Caco-2 (cell line): Measurements from ENCODE around the gene KIF1A. TPM values are rescaled to one million over a fixed set of nuclear protein-coding genes. Genes with fewer than 3 reads are reported as not detected.

Experiments used
- BruUV-seq: library from RNA; stranded (reverse); fragments of 400-500 nt; replicated peaks from 2 replicates; lab custom pipeline; 2021; lab: Mats Ljungman, UMichigan
- CTCF ChIA-PET: fragments of 300-600 bp; sonication (Branson Sonifier 250); formaldehyde crosslinking; loops from one replicate; lab custom pipeline; 2022; ENCODE audit warnings: antibody characterized with exemption; lab: Charles Lee
- POLR2A ChIA-PET: fragments of 300-600 bp; sonication (Branson Sonifier 250); formaldehyde crosslinking; loops from one replicate; lab custom pipeline; 2022; ENCODE audit warnings: antibody characterized with exemption; lab: Charles Lee
- DNase-seq, 2 experiments: peaks; one replicate each; pipeline versions ENCODE4 v3.0.0 to v3.0.0-alpha.2; 2020 to 2022
- H3K27me3 ChIP-seq: replicated peaks from 2 replicates; pipeline ENCODE4 v1.6.0; 2011; ENCODE audit warnings: low read length; ENCODE audit not compliant: control insufficient read depth, insufficient read depth
- H3K36me3 ChIP-seq: 2 replicates; pipeline ENCODE4 v1.5.1; 2011; ENCODE audit warnings: low read length; ENCODE audit not compliant: control insufficient read depth, insufficient read depth
- H3K4me1 ChIP-seq: fragments of 250-450 bp; sonication (Bioruptor Pico); 2 replicates; pipeline ENCODE4 v1.5.1; 2020; ENCODE audit warnings: mild to moderate bottlenecking
- H3K4me3 ChIP-seq: 2 replicates; pipeline ENCODE4 v1.5.1; 2011; ENCODE audit warnings: low read depth, mild to moderate bottlenecking, control low read depth, low read length
- H3K9me3 ChIP-seq: fragments of 250-450 bp; sonication (Bioruptor Pico); 2 replicates; pipeline ENCODE4 v1.5.1; 2020; ENCODE audit warnings: mild to moderate bottlenecking, moderate library complexity
- H3K27ac Mint-ChIP-seq: one replicate; pipeline ENCODE4 v1.8.0; 2022; ENCODE audit warnings: mixed read lengths; ENCODE audit not compliant: unreplicated experiment
- H3K27me3 Mint-ChIP-seq: one replicate; pipeline ENCODE4 v1.8.0; 2022; ENCODE audit warnings: mixed read lengths; ENCODE audit not compliant: insufficient read depth, unreplicated experiment
- H3K36me3 Mint-ChIP-seq: one replicate; pipeline ENCODE4 v1.8.0; 2022; ENCODE audit warnings: mild to moderate bottlenecking, mixed read lengths; ENCODE audit not compliant: insufficient read depth, unreplicated experiment
- H3K4me1 Mint-ChIP-seq: one replicate; pipeline ENCODE4 v1.8.0; 2022; ENCODE audit warnings: low read depth, mixed read lengths; ENCODE audit not compliant: unreplicated experiment
- H3K4me3 Mint-ChIP-seq: one replicate; pipeline ENCODE4 v1.8.0; 2022; ENCODE audit warnings: mild to moderate bottlenecking, moderate library complexity, mixed read lengths; ENCODE audit not compliant: unreplicated experiment
- H3K9me3 Mint-ChIP-seq: one replicate; pipeline ENCODE4 v1.8.0; 2022; ENCODE audit warnings: mixed read lengths; ENCODE audit not compliant: unreplicated experiment
- intact Hi-C: fragments of 100-400 bp; cut with micrococcal nuclease; formaldehyde crosslinking; loops from one replicate; pipeline ENCODE4 v1.10.0; 2022; ENCODE audit not compliant: unreplicated experiment
- total RNA-seq: library from RNA; stranded (reverse); gene quantifications from 2 replicates; pipeline ENCODE4 v1.2.3, GENCODE V29; 2022
- TF ChIP-seq, protein P1 (sequence below), 2 experiments: fragments of 200-600 bp in 1 of 2; IDR thresholded peaks; 1 replicate in 1 of 2; 2 replicates in 1 of 2; pipeline versions ENCODE4 v1.5.1 to v1.8.0; 2011 to 2022; ENCODE audit warnings: antibody characterized with exemption in 1 of 2, control low read depth in 1 of 2, inconsistent platforms in 1 of 2, low read depth in 1 of 2, low read length in 1 of 2, mild to moderate bottlenecking in 1 of 2, moderate library complexity in 1 of 2; ENCODE audit not compliant: insufficient read depth in 1 of 2, severe bottlenecking in 1 of 2, unreplicated experiment in 1 of 2

Gene KIF1A
- total RNA-seq, 1 experiment from 2014 or later: 33.1 TPM

DNA sequence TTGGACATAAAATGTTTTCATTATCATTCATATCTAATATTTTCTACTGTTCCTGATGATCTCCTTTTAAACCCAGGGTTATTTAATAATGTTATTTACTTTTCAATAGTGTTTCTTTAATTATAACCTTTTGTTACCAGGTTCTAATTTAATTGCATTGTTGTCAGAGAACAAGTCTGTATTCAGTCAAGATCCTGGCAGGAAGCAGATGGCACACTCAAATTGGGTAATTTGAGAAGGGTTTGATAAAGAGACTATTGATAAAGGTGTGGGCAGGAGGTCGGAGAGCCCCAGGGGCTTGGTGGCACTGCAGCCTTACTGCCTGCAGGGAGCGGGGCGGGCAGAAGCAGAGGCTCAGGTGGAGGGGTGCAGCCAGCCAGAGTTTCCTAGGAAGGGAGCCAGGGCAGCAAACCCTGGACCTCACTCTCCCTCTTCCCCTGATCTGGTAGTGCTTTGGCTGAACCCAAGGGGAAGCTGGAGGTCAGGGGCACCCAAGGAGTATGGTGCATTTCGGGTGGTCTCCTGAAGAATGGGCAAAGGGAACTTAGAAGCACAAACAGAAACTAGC lies 2.3 kb upstream of the KIF1A start:
- Mint-ChIP-seq H3K4me3 (peak overlapping the region; percentile 70), H3K27me3 (peaks cover 25% of the 10 kb centered on the region), H3K27ac (no peak overlapping the region), H3K4me1 (no peaks in the 10 kb centered on the region), H3K9me3 (peaks cover 9% of the 10 kb centered on the region), H3K36me3 (no peaks in the 10 kb centered on the region)
- Histone ChIP-seq H3K9me3 (no peaks in the 10 kb centered on the region), H3K36me3 (no peaks in the 10 kb centered on the region), H3K4me3 (no peak overlapping the region), H3K4me1 (no peaks in the 10 kb centered on the region), H3K27me3 (no peaks in the 10 kb centered on the region)
- CTCF ChIA-PET: interaction anchor here (1.1 kb wide), 1 partner anchor 18 kb away, joined by 3 read pairs; no protein-coding TSS in a partner anchor
- no peak for DNase-seq
- no TSS peak for BruUV-seq
- intact Hi-C loops: no loop called here
- TF ChIP-seq, protein P1, sequence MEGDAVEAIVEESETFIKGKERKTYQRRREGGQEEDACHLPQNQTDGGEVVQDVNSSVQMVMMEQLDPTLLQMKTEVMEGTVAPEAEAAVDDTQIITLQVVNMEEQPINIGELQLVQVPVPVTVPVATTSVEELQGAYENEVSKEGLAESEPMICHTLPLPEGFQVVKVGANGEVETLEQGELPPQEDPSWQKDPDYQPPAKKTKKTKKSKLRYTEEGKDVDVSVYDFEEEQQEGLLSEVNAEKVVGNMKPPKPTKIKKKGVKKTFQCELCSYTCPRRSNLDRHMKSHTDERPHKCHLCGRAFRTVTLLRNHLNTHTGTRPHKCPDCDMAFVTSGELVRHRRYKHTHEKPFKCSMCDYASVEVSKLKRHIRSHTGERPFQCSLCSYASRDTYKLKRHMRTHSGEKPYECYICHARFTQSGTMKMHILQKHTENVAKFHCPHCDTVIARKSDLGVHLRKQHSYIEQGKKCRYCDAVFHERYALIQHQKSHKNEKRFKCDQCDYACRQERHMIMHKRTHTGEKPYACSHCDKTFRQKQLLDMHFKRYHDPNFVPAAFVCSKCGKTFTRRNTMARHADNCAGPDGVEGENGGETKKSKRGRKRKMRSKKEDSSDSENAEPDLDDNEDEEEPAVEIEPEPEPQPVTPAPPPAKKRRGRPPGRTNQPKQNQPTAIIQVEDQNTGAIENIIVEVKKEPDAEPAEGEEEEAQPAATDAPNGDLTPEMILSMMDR (IDR thresholded peaks at IDR 0.05; ENCODE audit: insufficient read depth in 1 of 2, low read depth in 1 of 2, low read length in 1 of 2, severe bottlenecking in 1 of 2, unreplicated experiment in 1 of 2): no peak
- POLR2A ChIA-PET: no interaction called here

DNA sequence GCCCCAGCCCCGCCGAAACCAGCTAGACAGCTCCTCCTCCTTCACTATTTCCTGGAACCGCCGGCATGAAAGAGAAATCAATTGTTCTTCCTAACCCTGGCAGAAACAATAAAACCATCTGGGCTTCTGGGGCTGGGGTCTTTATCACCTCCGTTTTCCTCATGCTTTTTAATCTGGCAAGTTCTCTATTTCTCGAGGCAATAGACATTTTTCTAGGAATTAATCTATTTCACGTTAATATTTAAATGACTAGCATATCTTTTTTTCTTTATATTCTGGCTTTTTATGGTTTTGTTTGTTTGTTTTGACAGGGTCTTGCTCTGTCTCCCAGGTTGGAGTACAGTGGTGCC lies 1.4 kb upstream of the KIF1A start:
- no peak overlapping the region for H3K27ac Mint-ChIP-seq
- H3K27me3 Mint-ChIP-seq: peaks cover 25% of the 10 kb centered on the region
- no peaks in the 10 kb centered on the region for H3K9me3 ChIP-seq
- DNase-seq: no peak
- CTCF ChIA-PET: interaction anchor here (1.1 kb wide), 1 partner anchor 19 kb away, joined by 3 read pairs; no protein-coding TSS in a partner anchor
- TF ChIP-seq, protein P1 (IDR thresholded peaks at IDR 0.05; ENCODE audit: insufficient read depth in 1 of 2, low read depth in 1 of 2, low read length in 1 of 2, severe bottlenecking in 1 of 2, unreplicated experiment in 1 of 2): no peak
- no peaks in the 10 kb centered on the region for H3K27me3 ChIP-seq
- POLR2A ChIA-PET: no interaction called here
- no peak overlapping the region; the same call in 1 of the 2 replicates for H3K4me3 ChIP-seq
- H3K36me3 Mint-ChIP-seq: no peaks in the 10 kb centered on the region
- H3K4me1 ChIP-seq: no peaks in the 10 kb centered on the region
- intact Hi-C loops: no loop called here
- H3K9me3 Mint-ChIP-seq: peaks cover 9% of the 10 kb centered on the region
- no peaks in the 10 kb centered on the region for H3K36me3 ChIP-seq
- H3K4me1 Mint-ChIP-seq: no peaks in the 10 kb centered on the region
- peak overlapping the region; percentile 70 for H3K4me3 Mint-ChIP-seq
- no TSS peak for BruUV-seq

GRCh38 chr2:240820607-240821428 lies 799 bp upstream of the KIF1A start:
- CTCF ChIA-PET: interaction anchor here (1.7 kb wide), 1 partner anchor 20 kb away, joined by 11 read pairs; no protein-coding TSS in a partner anchor
- H3K4me3 Mint-ChIP-seq: peak overlapping the region; percentile 70
- Histone ChIP-seq H3K36me3 (no peaks in the 10 kb centered on the region), H3K4me1 (no peaks in the 10 kb centered on the region), H3K9me3 (no peaks in the 10 kb centered on the region), H3K27me3 (no peaks in the 10 kb centered on the region), H3K4me3 (peak overlapping the region; percentile 27)
- peaks cover 25% of the 10 kb centered on the region for H3K27me3 Mint-ChIP-seq
- DNase-seq: peak in 1 of 2 experiments; percentile 42
- POLR2A ChIA-PET: interaction anchor here (1.0 kb wide), 1 partner anchor 76 kb away, joined by 8 read pairs; no protein-coding TSS in a partner anchor
- H3K4me1 Mint-ChIP-seq: no peaks in the 10 kb centered on the region
- no peaks in the 10 kb centered on the region for H3K36me3 Mint-ChIP-seq
- no TSS peak for BruUV-seq
- intact Hi-C loops: no loop called here
- H3K27ac Mint-ChIP-seq: no peak overlapping the region
- peaks cover 9% of the 10 kb centered on the region for H3K9me3 Mint-ChIP-seq
- TF ChIP-seq, protein P1 (IDR thresholded peaks at IDR 0.05; ENCODE audit: insufficient read depth in 1 of 2, low read depth in 1 of 2, low read length in 1 of 2, severe bottlenecking in 1 of 2, unreplicated experiment in 1 of 2): no peak
